GM19455 (cell line): Measurements from ENCODE around the gene ITPR3.

ENCODE experiments used
- ATAC-seq: cut with Tn5 transposase; IDR thresholded peaks from one replicate; pipeline ENCODE4 v1.9.1; 2021; ENCODE audit not compliant: unreplicated experiment

ITPR3 gene

DNA sequence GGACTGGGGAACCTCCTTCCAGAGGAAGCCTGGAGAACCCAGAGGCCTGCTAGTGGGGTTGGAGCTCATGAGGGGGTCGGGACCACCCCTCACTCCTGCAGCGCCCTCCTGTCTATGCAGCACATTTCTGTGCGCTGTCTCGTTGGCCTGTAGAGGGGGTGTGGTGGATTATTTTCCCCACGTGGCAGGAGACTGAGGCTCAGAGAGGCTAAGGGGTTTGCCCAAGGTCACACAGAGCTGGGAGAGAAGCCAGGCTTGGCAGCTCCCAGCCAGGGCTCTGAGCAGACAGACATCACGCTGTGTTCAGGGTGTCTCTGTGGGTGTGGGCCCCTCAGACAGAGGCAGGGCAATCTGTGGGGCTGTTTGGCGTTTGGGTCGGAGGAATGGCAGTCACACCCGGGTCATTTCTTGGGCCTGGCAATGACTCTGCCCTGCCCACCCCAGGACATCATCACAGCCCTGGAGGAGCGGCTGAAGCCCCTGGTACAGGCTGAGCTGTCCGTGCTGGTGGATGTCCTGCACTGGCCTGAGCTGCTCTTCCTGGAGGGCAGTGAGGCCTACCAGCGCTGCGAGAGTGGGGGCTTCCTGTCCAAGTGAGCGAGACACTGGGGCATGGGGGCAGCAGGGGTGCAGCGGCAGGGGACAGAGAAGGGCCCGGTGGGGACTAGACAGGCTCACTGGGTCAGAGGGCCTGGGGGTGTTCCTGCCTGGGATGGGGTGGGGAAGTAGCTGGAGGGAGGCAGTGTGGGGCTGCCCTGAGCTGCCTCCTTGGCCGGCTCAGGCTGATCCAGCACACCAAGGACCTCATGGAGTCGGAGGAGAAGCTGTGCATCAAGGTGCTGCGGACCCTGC, 62.7 kb downstream of the ITPR3 start:
- no peak for ATAC-seq

DNA sequence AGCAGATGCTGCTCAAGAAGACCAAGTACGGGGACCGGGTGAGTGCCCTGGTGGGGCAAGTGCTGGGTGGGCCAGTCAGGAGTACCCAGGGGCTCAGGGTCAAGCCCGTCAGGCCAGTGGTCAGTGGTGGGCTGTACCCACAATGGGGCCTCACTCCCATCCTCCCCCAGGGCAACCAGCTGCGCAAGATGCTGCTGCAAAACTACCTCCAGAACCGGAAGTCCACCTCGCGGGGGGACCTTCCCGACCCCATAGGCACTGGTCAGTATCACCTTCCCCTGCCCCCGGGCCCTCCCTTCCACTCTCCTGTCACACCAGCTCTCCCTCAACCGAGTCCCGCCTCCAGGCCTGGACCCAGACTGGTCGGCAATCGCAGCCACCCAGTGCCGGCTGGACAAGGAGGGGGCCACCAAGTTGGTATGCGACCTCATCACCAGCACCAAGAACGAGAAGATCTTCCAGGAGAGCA, 63.3 kb downstream of the ITPR3 start:
- no peak for ATAC-seq

- no peak for ATAC-seq
Measured at GRCh38 chr6:33684983-33685382, 63.9 kb downstream of the ITPR3 start.

DNA sequence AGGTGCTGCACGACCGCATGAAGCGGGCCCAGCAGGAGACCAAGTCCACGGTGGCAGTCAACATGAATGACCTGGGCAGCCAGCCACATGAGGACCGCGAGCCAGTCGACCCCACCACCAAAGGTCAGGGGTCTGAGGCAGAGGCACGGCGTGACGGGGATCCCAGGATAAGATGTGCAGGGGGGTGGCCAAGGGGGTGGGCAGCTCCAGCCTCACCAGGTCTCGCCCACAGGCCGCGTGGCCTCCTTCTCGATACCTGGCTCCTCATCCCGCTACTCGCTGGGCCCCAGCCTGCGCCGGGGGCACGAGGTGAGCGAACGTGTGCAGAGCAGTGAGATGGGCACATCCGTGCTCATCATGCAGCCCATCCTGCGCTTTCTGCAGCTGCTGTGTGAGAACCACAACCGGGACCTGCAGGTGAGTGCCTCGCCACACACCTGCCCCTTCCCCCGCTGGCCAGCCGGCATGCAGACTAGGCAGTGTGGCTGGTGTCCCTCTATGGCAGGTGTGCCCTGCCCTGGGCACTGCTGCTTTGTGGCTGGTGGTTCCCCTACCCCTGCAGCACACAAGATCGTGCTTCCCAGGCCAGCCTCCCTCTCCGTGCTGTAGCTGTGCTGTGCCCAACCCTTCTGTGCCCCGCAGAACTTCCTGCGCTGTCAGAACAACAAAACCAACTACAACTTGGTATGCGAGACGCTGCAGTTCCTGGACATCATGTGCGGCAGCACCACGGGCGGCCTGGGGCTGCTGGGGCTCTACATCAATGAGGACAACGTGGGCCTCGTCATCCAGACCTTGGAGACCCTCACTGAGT, 64.5 kb downstream of the ITPR3 start:
- no peak for ATAC-seq

- ATAC-seq, result no peak
Measured at GRCh38 chr6:33686225-33686924, 65.3 kb downstream of the ITPR3 start.

DNA sequence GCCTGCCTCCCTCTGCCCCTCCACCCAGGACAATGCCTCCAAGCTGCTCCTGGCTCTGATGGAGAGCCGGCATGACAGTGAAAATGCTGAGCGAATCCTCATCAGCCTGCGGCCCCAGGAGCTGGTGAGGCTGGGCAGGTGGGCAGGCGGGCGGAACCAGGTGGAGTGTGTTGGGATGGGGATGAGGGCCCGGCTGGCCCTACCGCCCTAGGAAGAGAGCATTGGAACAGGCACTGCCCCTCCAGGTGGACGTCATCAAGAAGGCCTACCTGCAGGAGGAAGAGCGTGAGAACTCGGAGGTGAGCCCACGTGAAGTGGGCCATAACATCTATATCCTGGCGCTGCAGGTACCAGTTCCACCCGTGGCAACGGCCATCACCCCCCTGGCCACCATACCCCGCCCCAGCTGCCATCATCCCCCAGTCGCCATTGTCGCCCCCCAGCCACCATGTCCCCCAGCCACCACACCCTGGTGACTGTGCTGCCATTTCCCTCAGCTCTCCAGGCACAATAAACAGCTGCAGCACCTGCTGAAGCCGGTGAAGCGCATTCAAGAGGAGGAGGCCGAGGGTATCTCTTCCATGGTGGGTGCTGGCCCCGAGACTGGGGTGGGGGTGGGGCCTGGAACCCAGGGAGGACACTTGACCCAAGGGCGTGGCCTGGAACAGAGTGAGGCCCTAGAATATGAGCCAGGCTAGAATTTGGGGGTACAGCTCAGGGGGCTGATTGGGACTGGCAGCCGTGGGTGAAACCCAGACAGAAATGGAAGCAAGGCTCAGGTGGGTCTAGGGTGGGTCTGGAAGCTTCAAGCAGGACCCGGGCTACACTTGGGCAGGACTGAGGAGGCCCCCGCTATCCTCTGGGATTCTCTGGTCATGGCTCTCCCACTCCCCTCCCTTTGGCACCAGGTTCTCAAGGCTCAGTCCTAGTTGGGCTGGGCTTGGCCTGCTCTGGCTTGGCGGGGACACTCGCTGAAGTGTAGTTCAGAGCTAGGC, 66.2 kb downstream of the ITPR3 start:
- no peak for ATAC-seq

GRCh38 chr6:33688006-33688405, 66.9 kb downstream of the ITPR3 start:
- no peak for ATAC-seq

DNA sequence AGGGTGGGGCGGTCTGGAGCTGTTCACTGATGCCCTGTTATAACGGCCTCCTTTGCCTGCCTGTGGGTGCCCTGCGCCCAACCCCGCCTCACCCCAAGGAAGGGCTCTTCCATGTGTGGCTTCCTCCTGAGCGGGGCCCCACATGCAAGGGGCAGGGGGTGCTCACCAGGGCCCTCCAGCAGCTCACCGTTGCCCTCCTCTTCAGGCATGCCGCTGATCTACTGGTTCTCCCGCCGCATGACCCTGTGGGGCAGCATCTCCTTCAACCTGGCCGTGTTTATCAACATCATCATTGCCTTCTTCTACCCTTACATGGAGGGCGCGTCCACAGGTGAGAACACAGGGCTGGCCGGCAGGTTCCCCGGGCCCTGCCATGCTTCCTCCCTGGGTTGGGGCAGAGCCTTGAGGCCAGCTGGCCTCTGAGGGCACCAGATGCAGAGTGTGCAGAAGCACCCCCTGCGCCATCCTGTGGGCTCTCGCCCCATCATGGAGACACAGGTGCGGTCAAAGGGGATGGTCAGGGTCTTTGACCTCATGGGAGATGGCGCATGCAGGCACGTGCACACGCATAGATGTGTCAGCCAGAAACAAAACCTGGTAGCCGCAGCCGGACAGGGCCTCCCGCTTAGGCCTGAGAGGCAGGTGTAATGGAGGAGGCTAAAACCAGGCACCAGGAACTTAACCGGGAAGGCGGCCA, 67.5 kb downstream of the ITPR3 start:
- ATAC-seq, result no peak

- ATAC-seq, result no peak
Measured at GRCh38 chr6:33689148-33689494, 68.0 kb downstream of the ITPR3 start.

GRCh38 chr6:33689879-33690278, 68.8 kb downstream of the ITPR3 start:
- ATAC-seq, result no peak

- ATAC-seq, result no peak
Measured at GRCh38 chr6:33690766-33691165, 69.6 kb downstream of the ITPR3 start.

GRCh38 chr6:33691456-33692077, 70.4 kb downstream of the ITPR3 start:
- ATAC-seq, result no peak

DNA sequence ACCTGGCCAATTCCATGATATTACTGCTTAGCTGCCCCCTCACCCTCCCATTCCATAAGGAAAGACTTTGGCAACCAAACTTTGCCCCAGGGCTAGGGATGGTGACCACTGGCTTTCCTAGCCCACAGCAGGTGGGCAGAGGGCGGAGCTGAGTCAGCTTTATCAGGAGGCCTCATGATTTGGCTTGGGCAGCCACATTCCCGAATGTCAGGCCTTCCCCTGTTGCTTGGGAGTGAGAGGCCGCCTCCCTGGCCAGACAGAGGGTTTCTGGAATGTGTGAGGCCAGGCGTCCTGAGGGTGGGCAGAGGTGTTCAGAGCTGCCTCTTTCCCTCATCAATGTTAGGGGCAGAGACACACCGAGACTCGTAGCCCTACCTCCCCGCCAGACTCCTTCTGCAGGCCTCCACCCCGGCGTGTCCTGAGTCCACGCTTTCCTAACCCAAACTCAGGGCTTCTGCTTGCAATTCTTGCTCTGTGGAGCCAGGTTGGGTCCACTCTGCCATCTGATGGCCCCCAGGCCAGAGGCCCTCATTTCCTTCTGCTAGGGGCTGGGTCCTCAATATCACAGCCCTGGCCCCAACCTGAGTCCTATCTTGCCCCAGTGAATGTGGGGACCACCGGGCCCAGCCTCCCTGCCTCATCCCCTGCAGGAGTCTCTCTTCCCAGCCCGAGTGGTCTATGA, 71.1 kb downstream of the ITPR3 start:
- ATAC-seq, result no peak

GRCh38 chr6:33692760-33693158, 71.6 kb downstream of the ITPR3 start:
- ATAC-seq, result no peak

GRCh38 chr6:33693186-33694105, 72.3 kb downstream of the ITPR3 start:
- no peak for ATAC-seq

DNA sequence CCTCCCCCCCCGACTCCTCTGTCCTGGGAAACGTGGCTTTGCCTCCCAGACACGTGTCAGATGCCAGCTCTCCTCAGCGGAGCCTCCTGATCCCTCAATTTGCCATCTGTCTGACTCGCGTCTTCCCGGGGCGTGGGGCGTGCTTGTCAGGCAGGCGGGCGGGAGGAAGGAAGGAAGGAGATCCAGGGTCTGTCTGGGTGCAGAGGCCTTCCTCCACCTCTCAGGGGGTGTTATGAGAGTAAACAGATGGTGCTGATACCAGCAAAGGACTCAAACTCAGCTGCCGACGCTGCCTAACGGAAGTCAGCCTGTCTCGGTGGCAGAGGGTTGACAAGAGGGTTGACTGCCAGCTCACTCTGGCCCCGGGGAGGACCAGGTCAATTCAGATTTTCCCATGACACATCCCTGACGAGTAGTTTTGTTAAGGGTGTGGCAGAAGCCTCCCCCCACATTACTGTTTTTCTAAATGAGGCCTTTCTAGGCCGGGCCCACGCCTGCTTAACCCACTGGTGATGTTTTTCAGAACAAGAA, 73.3 kb downstream of the ITPR3 start:
- no peak for ATAC-seq

- ATAC-seq, result no peak
Measured at GRCh38 chr6:33694977-33695376, 73.9 kb downstream of the ITPR3 start.
